Skin epidermis (tissue), 12 donors: ENCODE data around the gene PRKG1.
A peak's percentile ranks its signal among the peaks of the same experiment; 100 is the strongest.

ENCODE experiments used
- H3K27ac ChIP-seq, 21 experiments: fragments of 200-600 bp; sonication (generic) in 11 of 21; one replicate each; pipeline ENCODE4 v1.5.0; 2020; ENCODE audit warnings: mild to moderate bottlenecking in 3 of 21, inconsistent platforms in 2 of 21, moderate library complexity in 2 of 21
- H3K4me3 ChIP-seq, 7 experiments: fragments of 200-600 bp; sonication (generic) in 2 of 7; one replicate each; pipeline ENCODE4 v1.5.0; 2020; ENCODE audit warnings: inconsistent platforms in 2 of 7, mild to moderate bottlenecking in 2 of 7, moderate library complexity in 1 of 7

PRKG1 gene

GRCh38 chr10:51910189-51910588, 835.9 kb downstream of the PRKG1 start:
- Histone ChIP-seq H3K27ac (no peak overlapping the region), H3K4me3 (no peak overlapping the region)

- H3K4me3 ChIP-seq, result no peak overlapping the region
- no peak overlapping the region for H3K27ac ChIP-seq
Measured at GRCh38 chr10:51910596-51910995, 836.3 kb downstream of the PRKG1 start.

- Histone ChIP-seq H3K27ac (no peak overlapping the region), H3K4me3 (no peak overlapping the region)
Measured at GRCh38 chr10:51911723-51912122, 837.4 kb downstream of the PRKG1 start.

GRCh38 chr10:51915031-51915542, 840.8 kb downstream of the PRKG1 start:
- H3K4me3 ChIP-seq, result no peak overlapping the region
- H3K27ac ChIP-seq, result no peak overlapping the region

- Histone ChIP-seq H3K4me3 (no peak overlapping the region), H3K27ac (peak overlapping the region in 1 of 21 experiments; percentile 17)
Measured at GRCh38 chr10:51918440-51918839, 844.2 kb downstream of the PRKG1 start.

- Histone ChIP-seq H3K27ac (peak overlapping the region in 1 of 21 experiments; percentile 17), H3K4me3 (no peak overlapping the region)
Measured at GRCh38 chr10:51918884-51919325, 844.6 kb downstream of the PRKG1 start.

GRCh38 chr10:51920672-51921071, 846.4 kb downstream of the PRKG1 start:
- H3K27ac ChIP-seq, result no peak overlapping the region
- no peak overlapping the region for H3K4me3 ChIP-seq

- Histone ChIP-seq H3K27ac (no peak overlapping the region), H3K4me3 (no peak overlapping the region)
Measured at GRCh38 chr10:51924359-51924758, 850.1 kb downstream of the PRKG1 start.

GRCh38 chr10:51926337-51926736, 852.0 kb downstream of the PRKG1 start:
- no peak overlapping the region for H3K4me3 ChIP-seq
- no peak overlapping the region for H3K27ac ChIP-seq

- H3K27ac ChIP-seq, result no peak overlapping the region
- H3K4me3 ChIP-seq, result no peak overlapping the region
Measured at GRCh38 chr10:51928162-51928561, 853.9 kb downstream of the PRKG1 start.

GRCh38 chr10:51932530-51932929, 858.2 kb downstream of the PRKG1 start:
- H3K27ac ChIP-seq, result no peak overlapping the region
- H3K4me3 ChIP-seq, result no peak overlapping the region

GRCh38 chr10:51934373-51934772, 860.1 kb downstream of the PRKG1 start:
- no peak overlapping the region for H3K4me3 ChIP-seq
- H3K27ac ChIP-seq, result no peak overlapping the region

- no peak overlapping the region for H3K4me3 ChIP-seq
- no peak overlapping the region for H3K27ac ChIP-seq
Measured at GRCh38 chr10:51935341-51935740, 861.1 kb downstream of the PRKG1 start.

- Histone ChIP-seq H3K27ac (peak overlapping the region in 6 of 21 experiments; percentile 3 to 72 (median 18)), H3K4me3 (no peak overlapping the region)
Measured at GRCh38 chr10:51937308-51938140, 863.2 kb downstream of the PRKG1 start.

GRCh38 chr10:51950371-51950995, 876.2 kb downstream of the PRKG1 start:
- H3K4me3 ChIP-seq, result no peak overlapping the region
- H3K27ac ChIP-seq, result peak overlapping the region in 1 of 21 experiments; percentile 14

- Histone ChIP-seq H3K27ac (peak overlapping the region in 1 of 21 experiments; percentile 14), H3K4me3 (no peak overlapping the region)
Measured at GRCh38 chr10:51950996-51951555, 876.8 kb downstream of the PRKG1 start.

- peak overlapping the region in 2 of 21 experiments; percentile 27 to 31 for H3K27ac ChIP-seq
- H3K4me3 ChIP-seq, result no peak overlapping the region
Measured at GRCh38 chr10:51951601-51952000, 877.3 kb downstream of the PRKG1 start.

GRCh38 chr10:51952056-51952455, 877.8 kb downstream of the PRKG1 start:
- no peak overlapping the region for H3K4me3 ChIP-seq
- peak overlapping the region in 2 of 21 experiments; percentile 27 to 31 for H3K27ac ChIP-seq

- H3K27ac ChIP-seq, result no peak overlapping the region
- no peak overlapping the region for H3K4me3 ChIP-seq
Measured at GRCh38 chr10:51955696-51956095, 881.4 kb downstream of the PRKG1 start.

- no peak overlapping the region for H3K4me3 ChIP-seq
- no peak overlapping the region for H3K27ac ChIP-seq
Measured at GRCh38 chr10:51956822-51957221, 882.5 kb downstream of the PRKG1 start.

GRCh38 chr10:51960494-51960895, 886.2 kb downstream of the PRKG1 start:
- H3K27ac ChIP-seq, result no peak overlapping the region
- H3K4me3 ChIP-seq, result no peak overlapping the region
